ENCODE data around the gene FEM1B. TPM values are rescaled to one million over a fixed set of nuclear protein-coding genes. Genes with fewer than 3 reads are reported as not detected.
A peak's percentile ranks its signal among the peaks of the same experiment; 100 is the strongest.

Gene FEM1B
- total and polyA plus RNA-seq, 8 donors = 8.2 to 92.0 (median 24.4) TPM

GRCh38 chr15:68276668-68277067 is 877 bp upstream of the FEM1B start:
- DNase-seq = no peak
- peak overlapping the region; percentile 78 to 98 (median 86) for H3K4me3 ChIP-seq
- peaks cover 50 to 79% (median 66%) of the 10 kb centered on the region in 4 donors for H3K4me1 ChIP-seq
- intact Hi-C loops (cut with DNase I; ENCODE audit: low total_unique reads) = no loop called here
- H3K36me3 ChIP-seq = no peaks in the 10 kb centered on the region
- no peaks in the 10 kb centered on the region for H3K9me3 ChIP-seq
- WGBS, 5 donors = 55 to 72% (median 59%) methylated on average over 3 of the region's 3 CpGs
- H3K27me3 ChIP-seq = no peaks in the 10 kb centered on the region
- TF ChIP-seq EP300 (IDR thresholded peaks at IDR 0.05) (no peak), POLR2AphosphoS5 (IDR thresholded peaks at IDR 0.05) (no peak), POLR2A (IDR thresholded peaks at IDR 0.05) (no peak), CTCF (IDR thresholded peaks at IDR 0.05) (no peak)
- peak overlapping the region; percentile 42 to 99 (median 97) for H3K27ac ChIP-seq

- intact Hi-C loops (cut with DNase I; ENCODE audit: low total_unique reads) = no loop called here
- Histone ChIP-seq H3K36me3 (no peaks in the 10 kb centered on the region), H3K9me3 (no peaks in the 10 kb centered on the region), H3K4me1 (peaks cover 48 to 79% (median 69%) of the 10 kb centered on the region in 4 donors), H3K27me3 (no peaks in the 10 kb centered on the region), H3K4me3 (peak overlapping the region; percentile 78 to 98 (median 86)), H3K27ac (peak overlapping the region; percentile 96 to 99 (median 97))
- DNase-seq = peak in 1 of 2 donors; percentile 86
- WGBS, 5 donors = 0 to 1% (median 1%) methylated on average over 23 to 25 of the region's 25 CpGs
- TF ChIP-seq POLR2A (IDR thresholded peaks at IDR 0.05) (no peak), EP300 (IDR thresholded peaks at IDR 0.05) (no peak), CTCF (IDR thresholded peaks at IDR 0.05) (no peak), POLR2AphosphoS5 (IDR thresholded peaks at IDR 0.05) (no peak)
These were observed 378 bp upstream of the FEM1B start for GRCh38 chr15:68277131-68277602.

GRCh38 chr15:68278345-68278594 is 725 bp downstream of the FEM1B start:
- TF ChIP-seq EP300 (IDR thresholded peaks at IDR 0.05) (no peak), CTCF (IDR thresholded peaks at IDR 0.05) (peak in 2 of 7 experiments; percentile 3 to 21)

GRCh38 chr15:68278595-68279405 is 1.3 kb downstream of the FEM1B start:
- H3K36me3 ChIP-seq = no peaks in the 10 kb centered on the region
- 1 to 3% (median 1%) methylated on average over 23 of the region's 23 CpGs for WGBS, 5 donors
- intact Hi-C loops (cut with DNase I; ENCODE audit: low total_unique reads) = no loop called here
- peak in 1 of 2 donors; percentile 42 for DNase-seq
- no peaks in the 10 kb centered on the region for H3K27me3 ChIP-seq
- TF ChIP-seq POLR2AphosphoS5 (IDR thresholded peaks at IDR 0.05) (no peak), CTCF (IDR thresholded peaks at IDR 0.05) (no peak), EP300 (IDR thresholded peaks at IDR 0.05) (no peak), POLR2A (IDR thresholded peaks at IDR 0.05) (no peak)
- H3K4me1 ChIP-seq = peaks cover 48 to 83% (median 76%) of the 10 kb centered on the region in 4 donors
- peak overlapping the region; percentile 78 to 98 (median 86) for H3K4me3 ChIP-seq
- H3K9me3 ChIP-seq = no peaks in the 10 kb centered on the region
- H3K27ac ChIP-seq = peak overlapping the region; percentile 96 to 99 (median 97)

More at GRCh38 chr15:68278345-68278594, 725 bp downstream of the FEM1B start:
- Histone ChIP-seq H3K9me3 (no peaks in the 10 kb centered on the region), H3K4me1 (peaks cover 48 to 81% (median 75%) of the 10 kb centered on the region in 4 donors), H3K27ac (peak overlapping the region; percentile 96 to 99 (median 97)), H3K27me3 (no peaks in the 10 kb centered on the region), H3K4me3 (peak overlapping the region; percentile 78 to 98 (median 86)), H3K36me3 (no peaks in the 10 kb centered on the region)
- DNase-seq = peak in 1 of 2 donors; percentile 92
- 0 to 1% (median 0%) methylated on average over 11 to 22 of the region's 22 CpGs for WGBS, 5 donors
- intact Hi-C loops (cut with DNase I; ENCODE audit: low total_unique reads) = no loop called here

Data from stomach (tissue), 9 donors.